ENCODE measurements around the gene CDH23. TPM values are rescaled to one million over a fixed set of nuclear protein-coding genes. Genes with fewer than 3 reads are reported as not detected.

CDH23 gene
- polyA plus RNA-seq, 1 donor (not counting 4 experiments of a cell fraction or from before 2014, with no cell fraction given) = 0.01 TPM

- DNase-seq (ENCODE audit: low read depth, low spot score) = no peak
- no peaks in the 10 kb centered on the region for H3K9me3 ChIP-seq (ENCODE audit: control insufficient read depth, low read depth, low read length)
- no peak for FAIRE-seq
- H3K27ac ChIP-seq (ENCODE audit: control insufficient read depth, insufficient read depth, low read length) = no peak overlapping the region
- no peaks in the 10 kb centered on the region for H3K36me3 ChIP-seq (ENCODE audit: control insufficient read depth in 2 of 2, extremely low read depth in 1 of 2, insufficient read depth in 2 of 2, low read length in 2 of 2)
- no peak overlapping the region for H3K9ac ChIP-seq (ENCODE audit: control insufficient read depth, extremely low read depth, insufficient read depth, low read length)
- no peak overlapping the region for H2AFZ ChIP-seq (ENCODE audit: control insufficient read depth, low read length)
- H3K27me3 ChIP-seq (ENCODE audit: control insufficient read depth, extremely low read depth, insufficient read depth, low read length) = peaks cover 16% of the 10 kb centered on the region
- no peaks in the 10 kb centered on the region for H3K79me2 ChIP-seq (ENCODE audit: control insufficient read depth, insufficient read depth, low read length)
- dilution Hi-C loops (cut with MboI; ENCODE audit: extremely low pct_ligation_motif_present, low sequenced_read_pairs) = no loop called here
- no peaks in the 10 kb centered on the region for H4K20me1 ChIP-seq (ENCODE audit: control insufficient read depth, extremely low read depth, insufficient read depth, low read length)
- TF ChIP-seq EZH2 (IDR thresholded peaks at IDR 0.05; ENCODE audit: low read length) = no peak
- TF ChIP-seq CTCF (optimal IDR thresholded peaks at IDR 0.05 in 1 of 3, IDR thresholded peaks at IDR 0.05 in 1 of 3, conservative IDR thresholded peaks at IDR 0.05 in 1 of 3; ENCODE audit: extremely low read depth in 1 of 3, insufficient read depth in 2 of 3, low read length in 3 of 3) = peak; percentile 34 to 47 (median 38)
- H3K4me1 ChIP-seq (ENCODE audit: control insufficient read depth, extremely low read depth, insufficient read depth, low read length) = no peaks in the 10 kb centered on the region
- H3K9me1 ChIP-seq (ENCODE audit: control insufficient read depth, extremely low read depth, insufficient read depth, low read length) = no peaks in the 10 kb centered on the region
- H3K4me2 ChIP-seq (ENCODE audit: control insufficient read depth, extremely low read depth, insufficient read depth, low read depth, low read length) = no peak overlapping the region
- H3K4me3 ChIP-seq (ENCODE audit: control insufficient read depth in 2 of 3, extremely low read depth in 1 of 3, insufficient read depth in 2 of 3, low read depth in 1 of 3, low read length in 3 of 3) = no peak overlapping the region
These were observed 151.4 kb downstream of the CDH23 start for GRCh38 chr10:71547876-71548846.

GRCh38 chr10:71549766-71550533 lies 153.2 kb downstream of the CDH23 start:
- FAIRE-seq (no peak), DNase-seq (ENCODE audit: low read depth, low spot score) (no peak)
- dilution Hi-C loops (cut with MboI; ENCODE audit: extremely low pct_ligation_motif_present, low sequenced_read_pairs) = no loop called here
- H3K27me3 ChIP-seq (ENCODE audit: control insufficient read depth, extremely low read depth, insufficient read depth, low read length) = peaks cover 17% of the 10 kb centered on the region
- no peaks in the 10 kb centered on the region for H4K20me1 ChIP-seq (ENCODE audit: control insufficient read depth, extremely low read depth, insufficient read depth, low read length)
- no peaks in the 10 kb centered on the region for H3K79me2 ChIP-seq (ENCODE audit: control insufficient read depth, insufficient read depth, low read length)
- H3K27ac ChIP-seq (ENCODE audit: control insufficient read depth, insufficient read depth, low read length) = no peak overlapping the region
- H3K4me3 ChIP-seq (ENCODE audit: control insufficient read depth in 2 of 3, extremely low read depth in 1 of 3, insufficient read depth in 2 of 3, low read depth in 1 of 3, low read length in 3 of 3) = no peak overlapping the region
- no peak overlapping the region for H2AFZ ChIP-seq (ENCODE audit: control insufficient read depth, low read length)
- no peak overlapping the region for H3K9ac ChIP-seq (ENCODE audit: control insufficient read depth, extremely low read depth, insufficient read depth, low read length)
- no peaks in the 10 kb centered on the region for H3K36me3 ChIP-seq (ENCODE audit: control insufficient read depth in 2 of 2, extremely low read depth in 1 of 2, insufficient read depth in 2 of 2, low read length in 2 of 2)
- H3K4me1 ChIP-seq (ENCODE audit: control insufficient read depth, extremely low read depth, insufficient read depth, low read length) = no peaks in the 10 kb centered on the region
- no peak overlapping the region for H3K4me2 ChIP-seq (ENCODE audit: control insufficient read depth, extremely low read depth, insufficient read depth, low read depth, low read length)
- H3K9me1 ChIP-seq (ENCODE audit: control insufficient read depth, extremely low read depth, insufficient read depth, low read length) = no peaks in the 10 kb centered on the region
- H3K9me3 ChIP-seq (ENCODE audit: control insufficient read depth, low read depth, low read length) = no peaks in the 10 kb centered on the region
- TF ChIP-seq EZH2 (IDR thresholded peaks at IDR 0.05; ENCODE audit: low read length) (no peak), CTCF (optimal IDR thresholded peaks at IDR 0.05 in 1 of 3, IDR thresholded peaks at IDR 0.05 in 1 of 3, conservative IDR thresholded peaks at IDR 0.05 in 1 of 3; ENCODE audit: extremely low read depth in 1 of 3, insufficient read depth in 2 of 3, low read length in 3 of 3) (no peak)
